ENCODE results near the gene NUSAP1.
"Not testable (repeated sequence)": the region's sequence is repeated elsewhere in the genome, so short reads cannot be mapped to it uniquely, and the experiment has no call there.

NUSAP1 gene, protein sequence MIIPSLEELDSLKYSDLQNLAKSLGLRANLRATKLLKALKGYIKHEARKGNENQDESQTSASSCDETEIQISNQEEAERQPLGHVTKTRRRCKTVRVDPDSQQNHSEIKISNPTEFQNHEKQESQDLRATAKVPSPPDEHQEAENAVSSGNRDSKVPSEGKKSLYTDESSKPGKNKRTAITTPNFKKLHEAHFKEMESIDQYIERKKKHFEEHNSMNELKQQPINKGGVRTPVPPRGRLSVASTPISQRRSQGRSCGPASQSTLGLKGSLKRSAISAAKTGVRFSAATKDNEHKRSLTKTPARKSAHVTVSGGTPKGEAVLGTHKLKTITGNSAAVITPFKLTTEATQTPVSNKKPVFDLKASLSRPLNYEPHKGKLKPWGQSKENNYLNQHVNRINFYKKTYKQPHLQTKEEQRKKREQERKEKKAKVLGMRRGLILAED

DNA sequence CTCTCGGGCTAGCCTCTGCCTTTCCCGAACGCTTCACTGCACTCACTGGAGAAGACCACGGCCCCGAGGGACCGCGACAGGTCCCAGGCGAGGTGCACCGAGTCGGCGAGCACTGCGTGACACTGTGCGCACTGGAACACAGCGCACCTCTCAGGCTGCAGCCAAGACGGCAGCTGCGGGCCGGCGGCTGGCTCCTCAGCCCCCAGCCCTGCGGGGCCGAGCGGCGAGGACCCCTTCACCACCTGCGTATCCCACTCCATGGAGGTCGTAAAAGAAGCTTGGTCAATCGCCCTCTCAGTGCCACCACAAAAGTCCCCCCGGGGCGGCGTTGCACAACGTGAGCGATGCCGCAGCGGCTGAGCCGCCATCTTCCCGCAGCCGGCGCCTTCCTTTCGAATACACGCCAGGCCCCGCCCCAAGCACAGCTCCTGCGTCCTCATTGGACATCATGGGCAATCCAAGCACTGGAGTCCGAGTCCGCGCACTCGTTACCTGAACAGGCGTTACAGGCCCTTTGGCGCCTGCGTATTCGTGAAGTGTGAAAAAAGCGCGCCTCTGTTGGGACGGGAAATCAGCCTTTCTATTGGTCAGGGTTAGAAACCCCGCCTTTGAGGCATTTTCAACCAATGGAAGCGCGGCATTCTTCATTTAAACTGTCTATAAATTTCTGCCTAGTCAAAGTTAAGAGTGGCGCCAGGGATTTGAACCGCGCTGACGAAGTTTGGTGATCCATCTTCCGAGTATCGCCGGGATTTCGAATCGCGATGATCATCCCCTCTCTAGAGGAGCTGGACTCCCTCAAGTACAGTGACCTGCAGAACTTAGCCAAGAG, at the start of gene NUSAP1, which contains the start of gene OIP5:
TSS of gene NUSAP1 (plus strand) at position 688 of the 832 bp plus-strand sequence. CDS start at position 765, 77 bp downstream.
TSS of gene OIP5 (minus strand) at position 398 of the 832 bp plus-strand sequence. CDS start at position 368, 30 bp downstream.
- peak; percentile 100 for DNase-seq

DNA sequence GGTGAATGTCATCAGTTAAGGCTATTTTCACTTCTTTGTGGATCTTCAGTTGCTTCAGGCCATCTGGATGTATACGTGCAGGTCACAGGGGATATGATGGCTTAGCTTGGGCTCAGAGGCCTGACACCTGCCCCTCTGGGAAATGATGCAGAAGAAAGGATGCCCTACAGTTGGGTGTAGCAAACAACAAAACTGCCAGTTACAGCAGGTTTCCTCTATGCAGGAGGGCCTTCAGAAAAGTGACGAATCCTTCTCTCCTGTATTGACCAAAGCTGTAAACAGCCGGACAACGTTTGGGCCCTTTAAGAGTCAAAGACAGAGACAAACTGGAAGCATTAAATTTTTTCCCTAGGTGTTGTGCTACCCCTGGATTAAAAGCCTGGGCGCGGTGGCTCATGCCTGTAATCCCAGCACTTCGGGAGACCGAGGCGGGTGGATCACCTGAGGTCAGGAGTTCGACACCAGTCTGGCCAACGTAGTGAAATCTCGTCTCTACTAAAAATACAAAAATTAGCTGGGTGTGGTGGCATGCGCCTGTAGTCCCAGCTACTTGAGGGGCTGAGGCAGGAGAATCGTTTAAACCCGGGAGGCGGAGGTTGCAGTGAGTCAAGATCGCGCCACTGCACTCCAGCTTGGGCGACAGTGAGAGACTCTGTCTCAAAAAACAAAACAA, 49.6 kb upstream of the NUSAP1 start:
- DNase-seq: not testable (repeated sequence)

DNA sequence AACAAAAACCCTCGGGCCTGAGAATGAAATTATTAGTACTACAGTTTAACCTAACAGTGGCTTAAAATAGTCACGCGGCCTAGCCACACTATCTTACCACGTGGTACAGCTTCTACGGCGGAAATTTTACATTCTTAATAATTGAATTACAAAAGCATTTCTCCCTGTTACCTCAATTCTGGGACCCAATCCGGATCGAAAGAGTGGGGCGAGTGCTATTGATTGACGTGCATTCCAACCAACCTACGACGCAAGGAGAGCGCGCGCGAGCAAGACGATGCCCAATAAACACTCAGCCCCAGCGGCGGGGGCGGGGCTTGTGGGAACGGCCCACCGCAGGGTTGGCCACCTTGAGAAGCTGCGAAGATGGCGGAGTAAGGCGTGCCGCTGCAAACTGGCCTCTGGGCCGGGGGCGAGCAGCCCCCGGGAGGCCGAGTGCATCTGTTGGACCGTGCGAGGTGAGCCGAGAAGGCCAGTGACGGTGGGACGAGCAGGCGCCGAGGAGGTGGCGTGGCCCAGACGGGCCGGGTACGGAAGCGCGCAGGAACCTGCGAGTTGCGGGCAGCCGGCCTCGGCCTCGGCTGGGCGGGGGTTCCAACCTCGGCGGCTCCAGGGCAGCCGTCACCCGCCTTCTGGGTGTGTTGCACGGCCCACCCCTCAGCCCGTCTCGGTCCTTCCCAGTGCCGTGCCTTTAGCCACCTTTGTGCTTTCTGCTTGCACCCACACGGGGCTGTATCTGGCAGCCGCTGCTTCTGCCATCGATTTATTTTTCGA, 48.8 kb upstream of the NUSAP1 start:
- DNase-seq: peak; percentile 98

DNA sequence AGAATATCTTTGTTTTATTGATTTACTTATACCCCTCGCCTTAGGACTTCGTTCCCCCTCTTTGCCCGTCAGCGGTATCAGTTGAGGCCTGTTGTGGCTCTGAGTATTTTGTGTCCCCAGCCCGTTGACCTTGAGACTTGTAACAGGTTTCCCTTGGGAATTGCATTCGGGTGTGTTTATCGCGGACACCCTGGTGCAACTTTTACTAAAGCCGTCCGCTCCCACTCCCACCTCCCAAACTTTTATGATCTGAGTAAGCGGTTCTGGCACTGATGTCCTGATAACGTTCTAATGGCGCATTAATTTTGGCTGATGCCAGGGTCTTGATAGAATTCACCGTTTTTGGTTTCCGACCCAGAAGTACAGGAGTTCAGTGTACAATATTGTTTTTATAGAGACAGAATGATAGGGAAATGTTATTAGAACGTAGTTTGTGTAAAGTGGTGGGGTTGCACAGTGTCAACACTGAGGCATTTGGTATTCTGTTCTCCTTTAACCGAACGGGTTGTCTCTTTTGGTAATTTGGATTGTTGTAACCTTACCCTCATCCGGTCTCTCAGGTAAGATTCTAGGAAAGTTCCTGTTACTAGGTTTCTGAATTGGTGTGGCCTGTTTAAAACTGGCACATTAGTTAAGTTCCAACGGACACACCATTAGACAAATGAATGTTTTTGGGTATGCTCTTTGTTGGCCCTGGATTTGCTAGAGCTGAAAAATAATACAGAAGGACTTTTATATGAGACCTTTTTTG, 48.1 kb upstream of the NUSAP1 start:
- DNase-seq: peak; percentile 16

DNA sequence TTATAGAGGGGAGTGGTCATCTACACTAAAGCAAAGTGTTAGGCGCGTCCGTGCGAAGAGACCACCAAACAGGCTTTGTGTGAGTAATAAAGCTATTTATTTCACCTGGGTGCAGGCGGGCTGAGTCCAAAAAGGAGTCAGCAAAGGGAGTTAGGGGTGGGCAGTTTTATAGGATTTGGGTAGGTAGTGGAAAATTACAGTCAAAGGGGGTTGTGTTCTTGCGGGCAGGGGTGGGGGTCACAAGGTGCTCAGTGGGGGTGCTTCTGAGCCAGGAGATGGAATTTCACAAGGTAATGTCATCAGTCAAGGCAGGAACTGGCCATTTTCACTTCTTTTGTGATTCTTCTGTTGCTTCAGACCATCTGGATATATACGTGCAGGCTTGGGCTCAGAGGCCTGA, 47.4 kb upstream of the NUSAP1 start:
- DNase-seq: no peak

DNA sequence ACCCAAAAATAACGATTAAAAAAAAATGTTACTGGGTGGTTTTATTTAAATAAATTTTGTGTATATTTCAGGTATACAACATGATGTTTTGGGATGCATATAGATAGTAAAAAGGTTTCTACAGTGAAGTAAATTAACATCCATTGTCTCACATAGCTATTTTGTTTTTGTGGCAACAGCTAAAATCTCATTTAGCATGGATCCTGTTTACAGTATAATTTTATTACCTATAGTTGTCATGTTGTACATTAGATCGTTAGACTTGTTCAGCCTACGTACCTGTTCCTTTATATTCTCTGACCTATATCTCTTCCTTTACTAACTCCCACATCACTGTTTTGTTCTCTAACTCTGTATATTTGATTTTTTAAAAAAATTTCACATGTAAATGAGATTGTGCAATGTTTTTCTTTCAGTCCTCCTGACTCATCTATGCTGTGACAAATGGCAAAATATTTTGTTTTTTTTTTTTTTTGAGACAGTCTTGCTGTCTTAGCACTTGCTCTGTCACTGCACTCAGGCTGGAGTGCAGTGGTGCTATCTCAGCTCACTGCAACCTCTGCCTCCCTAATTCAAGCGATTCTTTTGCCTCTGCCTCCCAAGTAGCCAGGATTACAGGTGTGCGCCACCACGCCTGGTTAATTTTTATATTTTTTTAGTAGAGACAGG, 45.9 kb upstream of the NUSAP1 start:
- no peak for DNase-seq

DNA sequence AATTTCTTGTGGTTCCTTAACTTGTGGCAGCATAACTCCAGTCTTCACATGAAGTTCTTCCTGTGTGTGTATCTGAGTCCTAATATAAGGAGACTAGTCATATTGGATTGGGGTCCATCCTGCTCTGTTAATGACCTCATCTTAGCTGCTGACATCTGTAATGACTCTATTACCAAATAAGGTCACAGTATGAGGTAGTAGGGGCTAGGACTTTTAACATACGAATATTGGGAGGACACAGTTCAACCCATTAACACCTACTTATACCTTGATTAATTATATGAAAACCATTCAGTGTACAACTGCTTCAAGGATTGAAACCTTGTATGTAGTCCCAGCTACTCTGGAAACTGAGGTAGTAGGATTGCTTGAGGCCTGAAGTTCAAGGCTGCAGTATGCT, 44.2 kb upstream of the NUSAP1 start:
- DNase-seq: no peak

DNA sequence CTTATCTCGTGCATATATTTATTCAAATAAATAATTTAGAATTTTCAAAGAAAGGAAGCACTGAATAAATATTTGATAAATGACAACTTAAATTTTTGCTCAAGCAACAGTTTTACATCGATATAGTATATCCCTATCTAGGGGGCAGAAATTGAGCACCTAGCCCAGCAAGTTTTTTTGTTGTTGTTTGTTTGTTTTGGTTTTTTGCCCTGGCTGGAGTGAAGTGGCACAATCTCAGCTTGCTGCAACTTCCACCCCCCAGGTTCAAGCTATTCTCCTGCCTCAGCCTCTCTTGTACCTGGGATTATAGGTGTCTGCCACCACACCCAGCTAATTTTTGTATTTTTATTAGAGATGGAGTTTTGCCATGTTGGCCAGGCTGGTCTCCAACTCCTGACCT, 42.7 kb upstream of the NUSAP1 start:
- no peak for DNase-seq

DNA sequence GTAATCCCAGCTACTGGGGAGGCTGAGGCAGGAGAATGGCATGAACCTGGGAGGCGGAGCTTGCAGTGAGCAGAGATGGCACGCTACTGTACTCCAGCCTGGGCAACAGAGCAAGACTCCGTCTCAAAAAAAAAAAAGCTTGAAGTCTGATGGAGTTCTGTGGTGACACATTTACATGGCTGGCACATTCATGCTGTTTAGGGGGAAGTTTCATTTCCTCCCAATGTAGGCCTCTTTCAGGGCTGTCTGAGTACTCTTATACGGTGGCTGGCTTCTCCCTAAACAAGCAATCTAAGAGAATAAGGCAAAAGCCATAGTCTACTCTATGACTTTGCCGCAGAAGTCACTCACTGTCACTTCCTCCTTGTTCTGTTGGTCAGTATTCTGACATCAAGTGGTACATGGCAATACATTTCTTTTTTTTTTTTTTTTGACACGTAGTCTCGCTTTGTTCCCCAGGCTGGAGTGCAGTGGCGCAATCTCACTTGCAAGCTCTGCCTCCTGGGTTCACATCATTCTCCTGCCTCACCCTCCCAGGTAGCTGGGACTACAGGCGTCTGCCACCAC, 41.5 kb upstream of the NUSAP1 start:
- DNase-seq: no peak

DNA sequence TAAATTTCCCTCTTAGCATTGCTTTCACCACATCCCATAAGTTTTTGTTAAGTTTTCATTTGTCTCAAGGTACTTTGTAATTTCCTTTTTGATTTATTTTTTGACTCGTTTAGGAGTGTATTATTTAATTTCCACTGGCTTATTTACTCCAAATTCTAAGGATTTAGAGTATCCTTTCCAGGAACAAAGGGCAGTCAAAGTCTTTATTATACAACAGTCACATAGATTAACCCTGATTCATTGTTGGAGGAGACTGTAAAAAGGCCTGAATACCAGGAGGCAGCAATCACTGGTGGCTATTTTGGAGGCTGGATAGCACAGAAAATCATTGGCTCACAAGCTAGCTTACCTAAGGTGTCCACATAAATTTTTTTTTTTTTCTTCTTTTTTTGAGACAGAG, 40.2 kb upstream of the NUSAP1 start:
- DNase-seq: no peak

DNA sequence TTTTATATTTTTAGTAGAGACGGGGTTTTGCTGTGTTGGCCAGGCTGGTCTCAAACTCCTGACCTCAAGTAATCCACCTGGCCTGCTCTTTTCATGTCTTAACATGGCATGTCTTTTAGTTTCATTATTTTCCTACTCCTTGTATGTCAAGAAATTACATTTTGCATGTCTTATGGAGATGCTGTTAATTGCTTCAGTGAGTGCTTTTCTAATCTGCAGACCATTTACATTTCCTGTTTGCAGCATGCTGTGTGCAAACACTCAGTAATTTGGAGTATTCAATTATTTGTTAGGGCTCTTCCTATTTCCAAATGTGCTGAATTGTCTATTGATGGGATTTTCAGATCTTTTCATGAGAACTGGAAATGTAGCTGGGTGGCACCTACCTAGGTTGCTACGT, 31.5 kb upstream of the NUSAP1 start:
- DNase-seq: not testable (repeated sequence)

DNA sequence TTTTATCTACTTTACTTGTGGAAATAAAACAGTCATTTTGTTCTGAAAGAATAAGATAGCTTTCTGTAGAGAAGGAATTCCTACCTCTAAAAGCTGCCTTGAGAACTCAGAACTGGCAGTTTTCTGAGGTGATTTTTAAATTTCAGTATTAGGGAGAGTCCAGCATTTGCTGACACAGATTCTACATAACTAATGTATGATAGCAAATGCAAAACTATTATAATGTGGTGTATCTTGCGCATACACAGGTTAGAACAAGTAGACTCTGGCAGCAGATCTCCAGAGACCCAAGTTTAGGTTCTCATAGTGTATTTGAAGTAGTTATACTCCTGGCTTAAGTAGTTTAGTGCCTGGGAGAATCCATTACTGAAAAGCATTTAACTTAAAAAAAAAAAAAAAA, 31.1 kb upstream of the NUSAP1 start:
- no peak for DNase-seq

DNA sequence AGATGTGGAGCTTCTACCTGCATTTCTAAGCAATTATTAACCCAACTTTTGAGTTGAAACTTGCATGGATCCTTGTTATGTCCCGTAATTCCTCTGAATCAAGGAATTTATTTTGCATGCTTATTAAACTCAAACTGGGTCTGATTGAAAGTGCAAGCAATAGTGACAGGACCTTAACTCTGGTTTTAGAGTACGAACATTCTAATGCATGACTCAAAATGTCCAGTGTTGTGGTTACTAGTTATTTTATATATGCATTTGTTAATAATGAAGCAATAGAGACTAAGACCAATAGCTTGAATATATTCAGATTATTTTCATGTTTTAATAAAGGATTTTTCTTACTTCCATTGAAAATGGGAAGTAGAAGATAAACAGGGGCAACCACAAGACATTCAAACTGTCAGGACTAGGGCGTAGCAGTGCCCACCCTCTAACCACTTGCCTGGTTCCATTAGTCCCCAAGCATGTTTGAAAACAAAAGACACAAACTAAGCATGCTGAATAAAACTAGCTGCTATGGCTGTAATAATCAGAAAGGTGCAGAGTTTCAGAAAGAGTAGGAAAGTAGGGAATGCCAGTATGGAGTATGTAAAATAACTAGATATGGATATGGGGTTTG, 28.4 kb upstream of the NUSAP1 start:
- DNase-seq: no peak

DNA sequence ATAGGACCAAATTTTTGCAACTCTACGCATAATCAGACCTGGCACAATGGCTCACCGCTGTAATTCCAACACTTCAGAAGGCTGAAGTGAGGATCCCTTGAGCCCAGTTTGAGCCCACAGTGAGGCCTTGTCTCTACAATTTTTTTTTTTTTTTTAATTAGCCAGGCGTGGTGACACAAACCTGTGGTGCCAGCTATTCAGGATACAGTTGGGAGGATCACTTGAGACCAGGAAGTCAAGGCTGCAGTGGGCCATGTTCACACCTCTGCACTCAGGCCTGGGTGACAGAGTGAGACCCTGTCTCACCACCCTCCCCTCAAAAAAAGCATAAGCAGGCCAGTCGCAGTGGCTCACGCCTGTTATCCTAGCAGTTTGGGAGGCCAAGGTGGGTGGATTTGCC, 25.0 kb upstream of the NUSAP1 start:
- no peak for DNase-seq

DNA sequence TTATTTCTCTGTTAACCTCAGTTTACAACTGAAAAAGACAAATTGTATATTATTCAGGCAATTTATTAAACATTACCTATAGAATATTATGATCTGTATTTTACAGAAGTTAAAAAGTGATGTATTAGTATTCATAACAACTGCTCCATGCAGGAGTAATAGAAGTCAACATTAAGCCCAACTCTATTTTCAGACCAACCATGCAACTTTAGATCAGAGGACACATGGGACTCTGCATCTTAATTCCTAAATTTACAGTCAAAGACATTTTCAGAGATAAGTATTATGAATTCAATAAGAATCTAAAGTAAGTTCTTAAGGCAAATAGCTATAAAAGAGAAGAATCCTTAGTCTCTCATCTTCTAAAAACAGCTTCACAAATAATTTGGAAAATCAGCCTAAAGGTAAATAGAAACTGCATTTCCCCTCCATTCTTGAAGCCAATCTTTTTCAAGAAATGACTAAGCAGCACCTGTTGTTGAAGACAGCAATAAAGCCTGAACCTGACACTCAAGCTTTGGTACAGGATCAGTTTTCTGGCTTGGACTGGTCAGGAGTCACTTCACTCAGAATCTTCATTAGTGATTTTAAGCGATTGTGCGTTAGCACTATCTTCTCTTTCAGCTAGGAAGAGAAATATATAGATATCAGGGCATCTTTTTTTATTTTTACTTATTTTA, 23.3 kb upstream of the NUSAP1 start:
- no peak for DNase-seq

DNA sequence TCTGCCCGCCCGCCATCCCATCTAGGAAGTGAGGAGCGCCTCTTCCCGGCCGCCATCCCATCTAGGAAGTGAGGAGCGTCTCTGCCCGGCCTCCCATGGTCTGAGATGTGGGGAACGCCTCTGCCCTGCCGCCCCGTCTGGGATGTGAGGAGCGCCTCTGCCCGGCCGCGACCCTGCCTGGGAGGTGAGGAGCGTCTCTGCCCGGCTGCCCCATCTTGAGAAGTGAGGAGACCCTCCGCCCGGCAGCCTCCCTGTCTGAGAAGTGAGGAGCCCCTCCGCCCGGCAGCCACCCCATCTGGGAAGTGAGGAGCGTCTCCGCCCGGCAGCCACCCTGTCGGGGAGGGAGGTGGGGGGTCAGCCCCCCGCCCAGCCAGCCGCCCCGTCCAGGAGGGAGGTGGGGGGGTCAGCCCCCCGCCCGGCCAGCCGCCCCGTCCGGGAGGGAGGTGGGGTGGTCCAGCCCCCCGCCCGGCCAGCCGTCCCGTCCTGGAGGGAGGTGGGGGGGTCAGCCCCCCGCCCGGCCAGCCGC, 11.8 kb upstream of the NUSAP1 start:
- DNase-seq: not testable (repeated sequence)

DNA sequence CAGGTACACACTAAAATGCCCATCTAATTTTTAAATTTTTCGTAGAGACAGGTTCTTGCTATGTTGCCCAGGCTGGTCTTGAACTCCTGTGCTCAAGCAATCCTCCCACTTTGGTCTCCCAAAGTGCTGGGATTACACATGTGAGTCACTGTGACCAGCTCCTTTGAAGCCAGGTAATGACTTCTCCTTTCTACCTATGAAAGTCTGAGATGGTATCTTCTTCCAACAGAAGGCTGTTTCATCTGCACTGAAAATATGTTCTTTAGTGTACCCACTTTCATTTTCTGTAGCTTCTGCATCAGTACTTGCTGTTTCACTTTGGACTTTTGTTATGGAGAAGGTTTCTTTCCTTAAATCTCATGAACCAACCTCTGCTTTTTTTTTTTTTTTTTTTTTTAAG, 9.1 kb upstream of the NUSAP1 start:
- no peak for DNase-seq

DNA sequence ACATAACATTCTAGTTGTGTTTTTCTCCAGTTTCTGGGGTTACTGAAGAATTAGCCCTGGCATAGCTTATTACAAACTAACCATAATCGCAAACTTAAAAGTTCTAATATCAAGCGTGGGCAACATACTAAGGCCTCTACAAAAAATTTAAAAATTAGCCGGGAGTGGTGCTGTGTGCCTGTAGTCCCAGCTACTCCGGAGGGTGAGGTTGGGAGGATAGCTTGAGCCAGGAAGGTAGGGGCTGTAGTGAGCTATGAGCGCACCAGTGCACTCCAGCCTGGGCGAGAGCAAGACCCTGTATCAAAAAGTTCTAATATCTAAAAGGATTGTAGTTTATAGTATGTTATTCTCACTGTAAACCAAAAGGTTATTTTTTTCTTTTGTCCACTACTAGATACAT, 1.4 kb upstream of the NUSAP1 start:
- DNase-seq: no peak

DNA sequence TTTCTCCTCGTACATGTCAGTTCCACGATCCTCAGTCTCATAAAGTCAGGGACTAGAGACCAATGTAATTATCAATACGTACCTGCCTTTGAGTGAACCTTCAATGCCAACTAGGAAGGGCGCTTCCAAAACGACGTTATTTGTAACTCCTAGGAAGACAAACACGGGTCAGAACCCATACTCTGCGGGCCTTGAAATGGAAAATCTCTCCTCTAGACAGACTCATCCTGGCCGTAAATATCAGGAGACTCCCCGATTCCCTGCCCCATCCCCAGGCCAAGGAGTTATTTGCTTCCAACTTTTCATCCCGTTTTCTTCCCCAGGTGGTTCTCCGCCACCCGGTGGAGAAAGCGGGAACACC, 868 bp upstream of the NUSAP1 start:
- DNase-seq: no peak
